DND-41 (cell line): ENCODE data around the gene ATP6V1F.

Experiments used
- CTCF ChIP-seq: IDR thresholded peaks from 2 replicates; pipeline ENCODE4 v1.5.1; 2012; ENCODE audit warnings: borderline replicate concordance, low read length, moderate library complexity, mild to moderate bottlenecking; ENCODE audit not compliant: poor library complexity, severe bottlenecking; ENCODE audit errors: extremely low read depth
- EZH2 ChIP-seq: IDR thresholded peaks from 3 replicates; pipeline ENCODE4 v1.6.1; 2012; ENCODE audit warnings: borderline replicate concordance, low read depth, mild to moderate bottlenecking, moderate library complexity, low read length, inconsistent platforms; ENCODE audit not compliant: severe bottlenecking

GRCh38 chr7:128833148-128833945 lies 29.3 kb upstream of the ATP6V1F start:
- TF ChIP-seq CTCF = no peak
- TF ChIP-seq EZH2 = no peak
